MM.1S (cell line): ENCODE results near the gene ZW10.
"Not testable (repeated sequence)": the region's sequence is repeated elsewhere in the genome, so short reads cannot be mapped to it uniquely, and the experiment has no call there.

Experiments used
- CTCF ChIP-seq: fragments of 300-600 bp; sonication (generic); IDR thresholded peaks from 2 replicates; pipeline ENCODE4 v1.5.1; 2016; ENCODE audit warnings: antibody characterized with exemption, low read length, mixed read lengths
- EZH2 ChIP-seq: fragments of 300-600 bp; sonication (generic); optimal IDR thresholded peaks from 2 replicates; pipeline ENCODE3; 2017; ENCODE audit warnings: low read depth, mild to moderate bottlenecking, antibody characterized with exemption, low read length, mixed read lengths
- EZH2phosphoT487 ChIP-seq: fragments of 300-600 bp; sonication (generic); IDR thresholded peaks from 2 replicates; pipeline ENCODE4 v1.6.1; 2018; ENCODE audit warnings: antibody characterized with exemption, low read length

GRCh38 chr11:113703551-113703950, 69.9 kb downstream of the ZW10 start:
- not testable (repeated sequence) for TF ChIP-seq CTCF, EZH2, EZH2phosphoT487
